K562 (cell line): ENCODE results near the gene SLC35B4. TPM values are rescaled to one million over a fixed set of nuclear protein-coding genes. Genes with fewer than 3 reads are reported as not detected.

Source experiments
- ARID1B ChIP-seq: fragments of 450-650 bp; IDR thresholded peaks from 2 replicates; pipeline ENCODE4 v1.6.1; 2016; ENCODE audit warnings: antibody characterized with exemption, mild to moderate bottlenecking, inconsistent platforms
- FOXJ3 ChIP-seq: sonication (generic); formaldehyde crosslinking; IDR thresholded peaks from 2 replicates; pipeline ENCODE4 v1.4.0; 2020; ENCODE audit warnings: mild to moderate bottlenecking, missing genetic modification reagents
- KDM2B ChIP-seq: fragments of 250-450 bp; sonication (Bioruptor Pico); IDR thresholded peaks from 2 replicates; pipeline ENCODE4 v1.8.0; 2021; ENCODE audit warnings: mild to moderate bottlenecking, moderate library complexity
- NR1H2 ChIP-seq: sonication (generic); formaldehyde crosslinking; IDR thresholded peaks from 2 replicates; pipeline ENCODE4 v1.4.0; 2020; ENCODE audit warnings: mild to moderate bottlenecking, missing genetic modification reagents
- SMARCA4 ChIP-seq: fragments of 450-650 bp; IDR thresholded peaks from 2 replicates; pipeline ENCODE4 v1.6.1; 2016
- STAT5A ChIP-seq: IDR thresholded peaks from 2 replicates; pipeline ENCODE4 v1.6.1; 2012; ENCODE audit warnings: low read length, inconsistent platforms, borderline replicate concordance
- ZNF197 ChIP-seq: fragments of 200-800 bp; sonication (Bioruptor generic); IDR thresholded peaks from 2 replicates; pipeline ENCODE4 v1.6.1; 2016; ENCODE audit warnings: low read depth, missing genetic modification characterization, missing compliant biosample characterization
- polyA plus RNA-seq, 8 experiments: library from polyadenylated mRNA; depleted of rRNA in 4 of 8; stranded (reverse) in 5 of 8; unstranded in 3 of 8; fragments of >200 nt; fragmentation: Nextera tagmentation in 2 of 8; fragmentation: Illumina TruSeq in 1 of 8; extraction: Ambion mirVana in 2 of 8; extraction: Trizol in 1 of 8; gene quantifications; 2 replicates each; pipeline versions ENCODE4 v1.2.1 to v1.2.3, GENCODE V29; 2011 to 2014; ENCODE audit warnings: inconsistent platforms in 1 of 8, missing spikeins in 1 of 8
- total RNA-seq, 7 experiments: library from RNA; depleted of rRNA in 6 of 7; stranded (reverse); fragments of >200 nt in 6 of 7; fragmentation: Illumina TruSeq in 2 of 7; extraction: Trizol in 2 of 7; gene quantifications; 2 replicates each; pipeline versions ENCODE4 v1.2.1 to v1.2.3, GENCODE V29; 2011 to 2021; ENCODE audit warnings: low replicate concordance in 1 of 7
- TF ChIP-seq, protein P1 (sequence below): fragments of 450-650 bp; IDR thresholded peaks from 2 replicates; pipeline ENCODE4 v1.6.1; 2017; ENCODE audit warnings: antibody characterized with exemption
- TF ChIP-seq, protein P2 (sequence below): sonication (generic); formaldehyde crosslinking; IDR thresholded peaks from 2 replicates; pipeline ENCODE4 v1.8.1; 2022; ENCODE audit warnings: missing genetic modification reagents
- TF ChIP-seq, protein P3 (sequence below): fragments of 200-600 bp; sonication (generic); IDR thresholded peaks from one replicate; pipeline ENCODE4 v1.6.1; 2012; ENCODE audit warnings: mild to moderate bottlenecking, low read depth, low read length, inconsistent platforms
- TF ChIP-seq, protein P4 (sequence below), 2 experiments: fragments of 450-650 bp; IDR thresholded peaks; 2 replicates each; pipeline ENCODE4 v1.6.1; 2016

SLC35B4 gene
- total and polyA plus RNA-seq, 9 of the 15 experiments (the other 6 are each of a cell fraction or from before 2014, with no cell fraction given), result 6.1 to 34.9 (median 17.6) TPM

DNA sequence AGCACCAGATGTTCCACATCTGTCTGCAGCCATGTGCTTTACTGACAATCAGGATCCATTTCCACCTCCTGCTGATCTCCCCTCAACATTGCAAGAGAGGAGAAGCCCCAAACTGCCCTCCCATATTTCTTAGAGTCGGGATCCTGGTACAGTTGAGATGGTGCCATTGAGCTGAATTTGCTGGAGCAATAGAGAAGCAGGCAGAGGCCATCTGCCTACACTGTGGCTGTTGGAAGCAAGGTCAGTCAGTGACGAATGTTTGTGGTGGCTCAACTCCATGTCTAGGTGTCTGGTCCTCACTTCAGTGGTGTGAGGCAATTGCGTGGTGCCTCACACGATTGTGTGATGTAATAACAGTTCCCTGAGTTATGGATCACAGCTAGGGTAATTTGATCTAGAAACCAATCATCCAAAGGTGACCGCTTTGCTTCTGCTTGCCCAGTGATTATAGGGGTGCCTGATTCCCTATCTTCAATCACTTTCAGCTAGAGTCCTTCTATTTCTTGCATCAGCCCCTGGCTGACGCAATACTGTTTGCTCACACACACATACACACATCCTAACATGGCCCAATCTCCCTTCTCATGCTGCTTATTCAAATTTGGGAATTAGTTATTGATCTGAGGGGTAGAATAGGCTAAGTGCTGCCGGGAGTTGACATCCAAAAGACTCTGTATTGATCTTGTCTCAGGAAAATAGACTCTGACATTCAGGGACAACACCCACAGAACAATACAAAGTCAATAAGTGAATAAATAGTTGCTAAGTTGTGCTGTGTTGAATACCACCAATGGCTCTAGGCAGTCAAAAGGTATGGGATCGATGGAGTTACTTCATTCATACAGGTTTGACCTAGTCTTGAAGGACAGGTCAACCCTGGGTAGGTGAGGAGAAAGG lies 46.1 kb upstream of the SLC35B4 start (continued):
- TF ChIP-seq, protein P1, sequence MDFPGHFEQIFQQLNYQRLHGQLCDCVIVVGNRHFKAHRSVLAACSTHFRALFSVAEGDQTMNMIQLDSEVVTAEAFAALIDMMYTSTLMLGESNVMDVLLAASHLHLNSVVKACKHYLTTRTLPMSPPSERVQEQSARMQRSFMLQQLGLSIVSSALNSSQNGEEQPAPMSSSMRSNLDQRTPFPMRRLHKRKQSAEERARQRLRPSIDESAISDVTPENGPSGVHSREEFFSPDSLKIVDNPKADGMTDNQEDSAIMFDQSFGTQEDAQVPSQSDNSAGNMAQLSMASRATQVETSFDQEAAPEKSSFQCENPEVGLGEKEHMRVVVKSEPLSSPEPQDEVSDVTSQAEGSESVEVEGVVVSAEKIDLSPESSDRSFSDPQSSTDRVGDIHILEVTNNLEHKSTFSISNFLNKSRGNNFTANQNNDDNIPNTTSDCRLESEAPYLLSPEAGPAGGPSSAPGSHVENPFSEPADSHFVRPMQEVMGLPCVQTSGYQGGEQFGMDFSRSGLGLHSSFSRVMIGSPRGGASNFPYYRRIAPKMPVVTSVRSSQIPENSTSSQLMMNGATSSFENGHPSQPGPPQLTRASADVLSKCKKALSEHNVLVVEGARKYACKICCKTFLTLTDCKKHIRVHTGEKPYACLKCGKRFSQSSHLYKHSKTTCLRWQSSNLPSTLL, result no peak
- TF ChIP-seq ZNF197 (CRISPR knock-in tag), result no peak
- TF ChIP-seq, protein P2, sequence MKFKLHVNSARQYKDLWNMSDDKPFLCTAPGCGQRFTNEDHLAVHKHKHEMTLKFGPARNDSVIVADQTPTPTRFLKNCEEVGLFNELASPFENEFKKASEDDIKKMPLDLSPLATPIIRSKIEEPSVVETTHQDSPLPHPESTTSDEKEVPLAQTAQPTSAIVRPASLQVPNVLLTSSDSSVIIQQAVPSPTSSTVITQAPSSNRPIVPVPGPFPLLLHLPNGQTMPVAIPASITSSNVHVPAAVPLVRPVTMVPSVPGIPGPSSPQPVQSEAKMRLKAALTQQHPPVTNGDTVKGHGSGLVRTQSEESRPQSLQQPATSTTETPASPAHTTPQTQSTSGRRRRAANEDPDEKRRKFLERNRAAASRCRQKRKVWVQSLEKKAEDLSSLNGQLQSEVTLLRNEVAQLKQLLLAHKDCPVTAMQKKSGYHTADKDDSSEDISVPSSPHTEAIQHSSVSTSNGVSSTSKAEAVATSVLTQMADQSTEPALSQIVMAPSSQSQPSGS (CRISPR knock-in tag), result no peak
- TF ChIP-seq STAT5A, result no peak
- TF ChIP-seq, protein P3, sequence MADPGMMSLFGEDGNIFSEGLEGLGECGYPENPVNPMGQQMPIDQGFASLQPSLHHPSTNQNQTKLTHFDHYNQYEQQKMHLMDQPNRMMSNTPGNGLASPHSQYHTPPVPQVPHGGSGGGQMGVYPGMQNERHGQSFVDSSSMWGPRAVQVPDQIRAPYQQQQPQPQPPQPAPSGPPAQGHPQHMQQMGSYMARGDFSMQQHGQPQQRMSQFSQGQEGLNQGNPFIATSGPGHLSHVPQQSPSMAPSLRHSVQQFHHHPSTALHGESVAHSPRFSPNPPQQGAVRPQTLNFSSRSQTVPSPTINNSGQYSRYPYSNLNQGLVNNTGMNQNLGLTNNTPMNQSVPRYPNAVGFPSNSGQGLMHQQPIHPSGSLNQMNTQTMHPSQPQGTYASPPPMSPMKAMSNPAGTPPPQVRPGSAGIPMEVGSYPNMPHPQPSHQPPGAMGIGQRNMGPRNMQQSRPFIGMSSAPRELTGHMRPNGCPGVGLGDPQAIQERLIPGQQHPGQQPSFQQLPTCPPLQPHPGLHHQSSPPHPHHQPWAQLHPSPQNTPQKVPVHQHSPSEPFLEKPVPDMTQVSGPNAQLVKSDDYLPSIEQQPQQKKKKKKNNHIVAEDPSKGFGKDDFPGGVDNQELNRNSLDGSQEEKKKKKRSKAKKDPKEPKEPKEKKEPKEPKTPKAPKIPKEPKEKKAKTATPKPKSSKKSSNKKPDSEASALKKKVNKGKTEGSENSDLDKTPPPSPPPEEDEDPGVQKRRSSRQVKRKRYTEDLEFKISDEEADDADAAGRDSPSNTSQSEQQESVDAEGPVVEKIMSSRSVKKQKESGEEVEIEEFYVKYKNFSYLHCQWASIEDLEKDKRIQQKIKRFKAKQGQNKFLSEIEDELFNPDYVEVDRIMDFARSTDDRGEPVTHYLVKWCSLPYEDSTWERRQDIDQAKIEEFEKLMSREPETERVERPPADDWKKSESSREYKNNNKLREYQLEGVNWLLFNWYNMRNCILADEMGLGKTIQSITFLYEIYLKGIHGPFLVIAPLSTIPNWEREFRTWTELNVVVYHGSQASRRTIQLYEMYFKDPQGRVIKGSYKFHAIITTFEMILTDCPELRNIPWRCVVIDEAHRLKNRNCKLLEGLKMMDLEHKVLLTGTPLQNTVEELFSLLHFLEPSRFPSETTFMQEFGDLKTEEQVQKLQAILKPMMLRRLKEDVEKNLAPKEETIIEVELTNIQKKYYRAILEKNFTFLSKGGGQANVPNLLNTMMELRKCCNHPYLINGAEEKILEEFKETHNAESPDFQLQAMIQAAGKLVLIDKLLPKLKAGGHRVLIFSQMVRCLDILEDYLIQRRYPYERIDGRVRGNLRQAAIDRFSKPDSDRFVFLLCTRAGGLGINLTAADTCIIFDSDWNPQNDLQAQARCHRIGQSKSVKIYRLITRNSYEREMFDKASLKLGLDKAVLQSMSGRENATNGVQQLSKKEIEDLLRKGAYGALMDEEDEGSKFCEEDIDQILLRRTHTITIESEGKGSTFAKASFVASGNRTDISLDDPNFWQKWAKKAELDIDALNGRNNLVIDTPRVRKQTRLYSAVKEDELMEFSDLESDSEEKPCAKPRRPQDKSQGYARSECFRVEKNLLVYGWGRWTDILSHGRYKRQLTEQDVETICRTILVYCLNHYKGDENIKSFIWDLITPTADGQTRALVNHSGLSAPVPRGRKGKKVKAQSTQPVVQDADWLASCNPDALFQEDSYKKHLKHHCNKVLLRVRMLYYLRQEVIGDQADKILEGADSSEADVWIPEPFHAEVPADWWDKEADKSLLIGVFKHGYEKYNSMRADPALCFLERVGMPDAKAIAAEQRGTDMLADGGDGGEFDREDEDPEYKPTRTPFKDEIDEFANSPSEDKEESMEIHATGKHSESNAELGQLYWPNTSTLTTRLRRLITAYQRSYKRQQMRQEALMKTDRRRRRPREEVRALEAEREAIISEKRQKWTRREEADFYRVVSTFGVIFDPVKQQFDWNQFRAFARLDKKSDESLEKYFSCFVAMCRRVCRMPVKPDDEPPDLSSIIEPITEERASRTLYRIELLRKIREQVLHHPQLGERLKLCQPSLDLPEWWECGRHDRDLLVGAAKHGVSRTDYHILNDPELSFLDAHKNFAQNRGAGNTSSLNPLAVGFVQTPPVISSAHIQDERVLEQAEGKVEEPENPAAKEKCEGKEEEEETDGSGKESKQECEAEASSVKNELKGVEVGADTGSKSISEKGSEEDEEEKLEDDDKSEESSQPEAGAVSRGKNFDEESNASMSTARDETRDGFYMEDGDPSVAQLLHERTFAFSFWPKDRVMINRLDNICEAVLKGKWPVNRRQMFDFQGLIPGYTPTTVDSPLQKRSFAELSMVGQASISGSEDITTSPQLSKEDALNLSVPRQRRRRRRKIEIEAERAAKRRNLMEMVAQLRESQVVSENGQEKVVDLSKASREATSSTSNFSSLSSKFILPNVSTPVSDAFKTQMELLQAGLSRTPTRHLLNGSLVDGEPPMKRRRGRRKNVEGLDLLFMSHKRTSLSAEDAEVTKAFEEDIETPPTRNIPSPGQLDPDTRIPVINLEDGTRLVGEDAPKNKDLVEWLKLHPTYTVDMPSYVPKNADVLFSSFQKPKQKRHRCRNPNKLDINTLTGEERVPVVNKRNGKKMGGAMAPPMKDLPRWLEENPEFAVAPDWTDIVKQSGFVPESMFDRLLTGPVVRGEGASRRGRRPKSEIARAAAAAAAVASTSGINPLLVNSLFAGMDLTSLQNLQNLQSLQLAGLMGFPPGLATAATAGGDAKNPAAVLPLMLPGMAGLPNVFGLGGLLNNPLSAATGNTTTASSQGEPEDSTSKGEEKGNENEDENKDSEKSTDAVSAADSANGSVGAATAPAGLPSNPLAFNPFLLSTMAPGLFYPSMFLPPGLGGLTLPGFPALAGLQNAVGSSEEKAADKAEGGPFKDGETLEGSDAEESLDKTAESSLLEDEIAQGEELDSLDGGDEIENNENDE, result no peak
- TF ChIP-seq, protein P4, sequence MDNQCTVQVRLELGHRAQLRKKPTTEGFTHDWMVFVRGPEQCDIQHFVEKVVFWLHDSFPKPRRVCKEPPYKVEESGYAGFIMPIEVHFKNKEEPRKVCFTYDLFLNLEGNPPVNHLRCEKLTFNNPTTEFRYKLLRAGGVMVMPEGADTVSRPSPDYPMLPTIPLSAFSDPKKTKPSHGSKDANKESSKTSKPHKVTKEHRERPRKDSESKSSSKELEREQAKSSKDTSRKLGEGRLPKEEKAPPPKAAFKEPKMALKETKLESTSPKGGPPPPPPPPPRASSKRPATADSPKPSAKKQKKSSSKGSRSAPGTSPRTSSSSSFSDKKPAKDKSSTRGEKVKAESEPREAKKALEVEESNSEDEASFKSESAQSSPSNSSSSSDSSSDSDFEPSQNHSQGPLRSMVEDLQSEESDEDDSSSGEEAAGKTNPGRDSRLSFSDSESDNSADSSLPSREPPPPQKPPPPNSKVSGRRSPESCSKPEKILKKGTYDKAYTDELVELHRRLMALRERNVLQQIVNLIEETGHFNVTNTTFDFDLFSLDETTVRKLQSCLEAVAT (IDR thresholded peaks at IDR 0.05), result no peak
- TF ChIP-seq KDM2B (CRISPR knock-in tag), result no peak
- TF ChIP-seq ARID1B, result peak; percentile 47; the same call in 1 of the 2 replicates
- TF ChIP-seq NR1H2 (CRISPR knock-in tag), result no peak
- TF ChIP-seq FOXJ3 (CRISPR knock-in tag), result no peak
- TF ChIP-seq SMARCA4, result peak; percentile 47; the same call in 1 of the 2 replicates
